Measurements from ENCODE around the gene KRT75. TPM values are rescaled to one million over a fixed set of nuclear protein-coding genes. Genes with fewer than 3 reads are reported as not detected.

KRT75 gene
- total RNA-seq, 1 experiment from 2014 or later = not detected

- TF ChIP-seq EZH2 (IDR thresholded peaks at IDR 0.05; ENCODE audit: borderline replicate concordance, low read depth, low read length, poor library complexity, severe bottlenecking) = no peak
- TF ChIP-seq, protein P1, sequence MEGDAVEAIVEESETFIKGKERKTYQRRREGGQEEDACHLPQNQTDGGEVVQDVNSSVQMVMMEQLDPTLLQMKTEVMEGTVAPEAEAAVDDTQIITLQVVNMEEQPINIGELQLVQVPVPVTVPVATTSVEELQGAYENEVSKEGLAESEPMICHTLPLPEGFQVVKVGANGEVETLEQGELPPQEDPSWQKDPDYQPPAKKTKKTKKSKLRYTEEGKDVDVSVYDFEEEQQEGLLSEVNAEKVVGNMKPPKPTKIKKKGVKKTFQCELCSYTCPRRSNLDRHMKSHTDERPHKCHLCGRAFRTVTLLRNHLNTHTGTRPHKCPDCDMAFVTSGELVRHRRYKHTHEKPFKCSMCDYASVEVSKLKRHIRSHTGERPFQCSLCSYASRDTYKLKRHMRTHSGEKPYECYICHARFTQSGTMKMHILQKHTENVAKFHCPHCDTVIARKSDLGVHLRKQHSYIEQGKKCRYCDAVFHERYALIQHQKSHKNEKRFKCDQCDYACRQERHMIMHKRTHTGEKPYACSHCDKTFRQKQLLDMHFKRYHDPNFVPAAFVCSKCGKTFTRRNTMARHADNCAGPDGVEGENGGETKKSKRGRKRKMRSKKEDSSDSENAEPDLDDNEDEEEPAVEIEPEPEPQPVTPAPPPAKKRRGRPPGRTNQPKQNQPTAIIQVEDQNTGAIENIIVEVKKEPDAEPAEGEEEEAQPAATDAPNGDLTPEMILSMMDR (conservative IDR thresholded peaks at IDR 0.05; ENCODE audit: low read depth, low read length) = no peak
- BruUV-seq (replicated peaks) = no TSS peak
- ChIA-PET POLR2A (ENCODE audit: low non-redundant PET) (no interaction called here), CTCF (no interaction called here)
- intact Hi-C loops (cut with micrococcal nuclease; ENCODE audit: unreplicated experiment) = no loop called here
- DNase-seq (ENCODE audit: low spot score) = no peak
- Histone ChIP-seq H3K9me3 (ENCODE audit: low read depth, low read length, poor library complexity, severe bottlenecking) (no peaks in the 10 kb centered on the region), H3K4me3 (ENCODE audit: low read depth, low read length, poor library complexity, severe bottlenecking) (no peak overlapping the region), H3K4me1 (ENCODE audit: insufficient read depth, low read length, poor library complexity, severe bottlenecking) (no peaks in the 10 kb centered on the region), H3K27ac (ENCODE audit: low read depth, low read length, poor library complexity, severe bottlenecking) (no peak overlapping the region), H3K36me3 (ENCODE audit: insufficient read depth, low read length, poor library complexity, severe bottlenecking) (no peaks in the 10 kb centered on the region), H3K27me3 (replicated peaks; ENCODE audit: insufficient read depth, low read depth, low read length, poor library complexity) (no peaks in the 10 kb centered on the region)
Observed at GRCh38 chr12:52419656-52420055, 14.5 kb downstream of the KRT75 start.

DNA sequence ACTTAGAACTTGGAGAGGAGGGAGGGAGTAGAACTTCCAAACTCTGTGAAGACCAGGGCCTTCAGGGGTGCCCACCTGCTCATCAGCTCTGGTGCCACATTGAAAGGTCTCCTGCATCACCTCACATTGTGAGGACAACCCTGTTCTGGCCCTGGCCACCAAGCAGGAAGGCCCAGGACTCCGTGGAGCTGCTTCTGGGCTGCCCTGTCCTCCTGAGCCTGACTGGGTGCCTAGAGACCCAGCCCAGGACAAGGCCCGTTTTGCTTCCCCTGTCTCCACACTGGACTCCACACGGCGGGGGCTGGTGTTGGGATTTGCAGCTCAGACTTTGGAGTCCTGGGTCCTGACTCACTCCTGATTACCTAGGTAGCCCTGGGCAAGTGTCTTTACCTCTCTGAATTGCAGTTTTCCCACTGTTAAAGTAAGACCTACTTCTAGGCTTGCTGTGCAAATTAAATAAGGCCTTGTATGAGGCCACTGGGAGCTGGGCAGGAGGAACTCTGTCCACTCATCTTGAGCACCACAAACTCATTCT is 15.5 kb downstream of the KRT75 start:
- Histone ChIP-seq H3K27ac (ENCODE audit: low read depth, low read length, poor library complexity, severe bottlenecking) (no peak overlapping the region), H3K4me3 (ENCODE audit: low read depth, low read length, poor library complexity, severe bottlenecking) (no peak overlapping the region), H3K4me1 (ENCODE audit: insufficient read depth, low read length, poor library complexity, severe bottlenecking) (no peaks in the 10 kb centered on the region), H3K36me3 (ENCODE audit: insufficient read depth, low read length, poor library complexity, severe bottlenecking) (no peaks in the 10 kb centered on the region), H3K9me3 (ENCODE audit: low read depth, low read length, poor library complexity, severe bottlenecking) (no peaks in the 10 kb centered on the region), H3K27me3 (replicated peaks; ENCODE audit: insufficient read depth, low read depth, low read length, poor library complexity) (no peaks in the 10 kb centered on the region)
- ChIA-PET CTCF (no interaction called here), POLR2A (ENCODE audit: low non-redundant PET) (no interaction called here)
- BruUV-seq (replicated peaks) = no TSS peak
- intact Hi-C loops (cut with micrococcal nuclease; ENCODE audit: unreplicated experiment) = no loop called here
- DNase-seq (ENCODE audit: low spot score) = no peak
- TF ChIP-seq, protein P1 (conservative IDR thresholded peaks at IDR 0.05; ENCODE audit: low read depth, low read length) = no peak

DNA sequence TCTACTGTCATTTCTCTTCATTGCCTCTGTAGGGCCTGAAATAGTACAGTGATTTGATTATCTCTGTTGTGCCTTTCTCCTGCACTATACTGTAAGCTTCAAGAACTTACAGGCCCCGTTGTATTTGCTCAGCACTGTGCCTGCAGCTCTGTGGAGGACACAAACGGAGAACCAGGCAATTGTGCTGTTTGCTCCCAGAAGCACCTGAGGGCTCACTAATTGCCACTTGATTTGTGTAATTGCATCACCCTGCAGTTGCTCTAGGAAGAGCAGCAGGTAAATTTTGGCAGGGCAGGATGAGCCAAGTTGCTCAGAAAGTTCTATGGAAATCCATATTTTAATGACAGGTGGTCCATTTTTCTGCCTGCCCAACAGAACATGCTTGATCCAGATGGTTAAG is 16.4 kb downstream of the KRT75 start:
- no TSS peak for BruUV-seq (replicated peaks)
- Histone ChIP-seq H3K4me1 (ENCODE audit: insufficient read depth, low read length, poor library complexity, severe bottlenecking) (no peaks in the 10 kb centered on the region), H3K27ac (ENCODE audit: low read depth, low read length, poor library complexity, severe bottlenecking) (no peak overlapping the region), H3K9me3 (ENCODE audit: low read depth, low read length, poor library complexity, severe bottlenecking) (no peaks in the 10 kb centered on the region), H3K4me3 (ENCODE audit: low read depth, low read length, poor library complexity, severe bottlenecking) (no peak overlapping the region), H3K36me3 (ENCODE audit: insufficient read depth, low read length, poor library complexity, severe bottlenecking) (no peaks in the 10 kb centered on the region), H3K27me3 (replicated peaks; ENCODE audit: insufficient read depth, low read depth, low read length, poor library complexity) (no peaks in the 10 kb centered on the region)
- intact Hi-C loops (cut with micrococcal nuclease; ENCODE audit: unreplicated experiment) = no loop called here
- no peak for DNase-seq (ENCODE audit: low spot score)
- ChIA-PET CTCF (no interaction called here), POLR2A (ENCODE audit: low non-redundant PET) (no interaction called here)
- TF ChIP-seq EZH2 (IDR thresholded peaks at IDR 0.05; ENCODE audit: borderline replicate concordance, low read depth, low read length, poor library complexity, severe bottlenecking) = no peak
- TF ChIP-seq, protein P1 (conservative IDR thresholded peaks at IDR 0.05; ENCODE audit: low read depth, low read length) = no peak

All from A673 (cell line).